Suppressor macrophage treated with lipopolysaccharide for 1 hour (primary cell): ENCODE data around the gene SERPINA4.

Source experiments
- DNase-seq, 3 donors: peaks; one replicate each; pipeline ENCODE4 v3.0.0-alpha.2; 2020 to 2022

Gene SERPINA4

DNA sequence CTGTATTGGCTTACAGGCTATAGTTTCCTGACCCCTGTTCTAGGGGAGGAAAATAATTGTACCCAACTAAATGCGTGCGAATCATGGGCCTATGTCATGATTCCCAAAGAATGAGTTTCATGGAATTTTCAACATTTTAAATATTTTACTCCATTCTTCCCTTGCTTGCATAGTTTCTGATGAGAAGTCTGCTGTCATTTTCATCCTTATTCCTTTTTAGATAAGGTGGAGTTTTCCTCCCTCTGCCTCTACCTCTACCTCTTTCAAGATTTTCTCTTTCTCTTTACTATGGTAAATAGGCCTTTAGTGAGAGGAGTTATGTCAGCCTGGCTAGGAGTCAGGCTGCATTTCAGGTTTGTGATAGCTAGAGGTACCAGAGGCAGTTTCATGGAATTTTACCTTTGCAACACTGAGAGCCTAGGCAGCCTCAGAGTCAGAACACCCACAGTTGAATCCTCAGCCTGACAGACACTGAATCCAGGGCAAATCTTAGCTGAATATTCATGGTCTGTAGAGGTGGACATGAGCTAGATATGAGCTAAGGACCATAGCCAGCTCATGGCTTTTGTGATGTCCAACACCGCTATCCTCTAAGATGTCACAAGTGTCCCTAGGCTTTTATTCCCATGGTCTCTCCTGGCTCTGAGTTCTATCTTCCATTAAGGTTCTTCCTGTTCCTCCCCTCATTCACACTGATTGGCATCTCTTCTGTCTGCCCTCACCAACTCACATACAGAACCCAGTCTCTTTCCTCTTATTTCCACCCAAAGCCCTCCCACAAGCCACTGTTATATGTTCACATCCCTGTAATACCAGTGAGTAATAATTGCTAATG lies 57.0 kb downstream of the SERPINA4 start:
- DNase-seq, result no peak

DNA sequence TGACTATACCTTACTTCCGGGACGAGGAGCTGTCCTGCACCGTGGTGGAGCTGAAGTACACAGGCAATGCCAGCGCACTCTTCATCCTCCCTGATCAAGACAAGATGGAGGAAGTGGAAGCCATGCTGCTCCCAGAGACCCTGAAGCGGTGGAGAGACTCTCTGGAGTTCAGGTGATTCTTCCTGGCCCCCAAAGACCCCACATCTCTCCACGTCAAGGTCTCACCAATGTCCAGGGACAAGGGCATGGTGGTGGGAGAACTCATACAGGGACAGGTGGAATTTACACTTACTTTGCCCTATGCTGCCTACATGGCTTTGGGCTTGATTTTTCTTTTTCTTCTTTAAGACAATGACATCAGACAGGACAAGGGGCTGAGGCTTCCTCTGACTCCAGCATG lies 58.1 kb downstream of the SERPINA4 start:
- DNase-seq, result no peak
